Activated naive CD4-positive, alpha-beta T cell treated with Interleukin-2 at 50 U/mL for 16 hours (primary cell): Measurements from ENCODE around the gene DSTYK.

Experiments used
- DNase-seq: peaks from one replicate; pipeline ENCODE4 v3.0.0-alpha.2; 2020

DSTYK gene

GRCh38 chr1:205121660-205122488, 89.6 kb downstream of the DSTYK start, which contains the start of gene RBBP5:
RBBP5 (minus strand) TSS chr1:205121978; CDS start chr1:205121873, 105 bp downstream.
- DNase-seq: peak; percentile 97

GRCh38 chr1:205118752-205119151, 92.8 kb downstream of the DSTYK start:
- no peak for DNase-seq

GRCh38 chr1:205111354-205111753, 100.1 kb downstream of the DSTYK start:
- DNase-seq: no peak

- DNase-seq: no peak
Measured at GRCh38 chr1:205109711-205110110, 101.8 kb downstream of the DSTYK start.

GRCh38 chr1:205109269-205109668, 102.2 kb downstream of the DSTYK start:
- DNase-seq: no peak

GRCh38 chr1:205108464-205108863, 103.0 kb downstream of the DSTYK start:
- no peak for DNase-seq

- DNase-seq: no peak
Measured at GRCh38 chr1:205107327-205107726, 104.2 kb downstream of the DSTYK start.

GRCh38 chr1:205102404-205102803, 109.1 kb downstream of the DSTYK start:
- no peak for DNase-seq

GRCh38 chr1:205098242-205098641, 113.3 kb downstream of the DSTYK start:
- no peak for DNase-seq

- no peak for DNase-seq
Measured at GRCh38 chr1:205095422-205095821, 116.1 kb downstream of the DSTYK start.
